NCI-H187 (cell line): Measurements from ENCODE around the gene MYO18A.

ENCODE experiments used
- DNase-seq, 2 experiments: peaks; one replicate each; lab custom pipeline; 2025; lab: John Stamatoyannopoulos, UW

MYO18A gene

GRCh38 chr17:29168079-29168758 lies 12.0 kb downstream of the MYO18A start:
- no peak for DNase-seq

DNA sequence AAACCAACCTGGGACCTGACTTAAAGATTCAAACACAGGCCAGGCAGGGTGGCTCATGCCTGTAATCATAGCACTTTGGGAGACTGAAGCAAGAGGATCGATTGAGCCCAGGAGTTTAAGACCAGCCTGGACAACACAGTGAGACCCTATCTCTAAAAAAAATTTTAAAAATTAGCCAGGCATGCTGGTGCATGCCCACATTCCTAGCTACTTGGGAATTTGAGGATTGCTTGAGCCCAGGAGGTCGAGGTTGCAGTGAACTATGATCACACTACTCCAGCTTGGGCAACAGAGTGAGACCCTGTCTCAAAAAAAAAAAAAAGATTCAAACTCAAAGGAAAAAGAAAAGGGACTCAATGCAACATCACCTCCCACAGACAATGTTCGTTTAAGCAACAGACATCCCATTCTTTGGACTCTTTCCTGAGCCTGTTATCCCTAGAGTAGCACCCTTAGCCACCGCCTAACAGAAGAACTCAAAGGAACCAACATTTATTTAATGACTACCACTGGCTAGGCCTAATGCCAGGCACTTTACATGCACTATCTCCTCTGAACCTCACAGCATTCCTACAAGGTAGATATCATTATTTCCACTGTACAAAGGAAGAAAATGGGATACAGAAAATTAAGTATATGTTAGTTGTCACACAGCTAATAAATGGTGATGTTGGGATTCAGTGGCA lies 12.7 kb downstream of the MYO18A start:
- no peak for DNase-seq

DNA sequence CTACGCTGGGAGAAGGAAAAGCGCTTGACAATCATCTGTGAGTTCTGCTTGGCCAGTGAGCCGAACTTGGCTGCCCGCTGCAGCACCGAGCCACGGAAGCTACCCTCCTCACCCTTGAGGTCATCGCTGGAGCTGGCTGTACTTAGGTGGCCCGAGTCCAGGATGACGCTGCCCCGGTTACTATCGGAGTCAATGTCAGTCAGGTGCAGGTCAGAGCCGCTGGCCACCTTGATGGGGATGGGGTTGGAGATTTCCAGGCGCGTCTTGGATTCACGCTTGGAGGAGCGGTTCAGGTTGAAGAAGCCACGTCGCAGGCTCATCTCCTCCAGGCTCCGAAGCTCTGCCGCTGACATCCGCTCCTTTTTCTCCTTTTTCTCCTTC lies 13.7 kb downstream of the MYO18A start:
- no peak for DNase-seq

GRCh38 chr17:29165800-29166506 lies 14.2 kb downstream of the MYO18A start:
- no peak for DNase-seq

DNA sequence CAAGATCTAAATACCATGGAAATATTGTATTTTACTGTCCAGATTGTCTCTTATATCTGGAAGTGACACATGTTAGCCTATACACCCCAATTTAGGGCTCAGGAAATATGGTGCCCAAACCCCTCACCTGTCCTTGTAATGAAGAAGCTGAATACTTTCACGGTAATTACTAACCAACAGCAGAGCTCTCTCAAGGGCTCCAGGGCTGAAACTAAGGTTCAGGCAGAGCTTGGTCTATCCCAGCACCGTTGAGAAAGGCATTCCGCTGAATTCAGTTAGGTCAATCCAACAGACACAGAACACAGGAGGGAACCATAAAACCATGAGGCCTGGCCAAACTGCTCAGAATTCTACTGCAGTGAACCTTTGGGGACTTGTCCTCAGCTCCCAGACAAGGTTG lies 14.9 kb downstream of the MYO18A start:
- DNase-seq, result no peak

DNA sequence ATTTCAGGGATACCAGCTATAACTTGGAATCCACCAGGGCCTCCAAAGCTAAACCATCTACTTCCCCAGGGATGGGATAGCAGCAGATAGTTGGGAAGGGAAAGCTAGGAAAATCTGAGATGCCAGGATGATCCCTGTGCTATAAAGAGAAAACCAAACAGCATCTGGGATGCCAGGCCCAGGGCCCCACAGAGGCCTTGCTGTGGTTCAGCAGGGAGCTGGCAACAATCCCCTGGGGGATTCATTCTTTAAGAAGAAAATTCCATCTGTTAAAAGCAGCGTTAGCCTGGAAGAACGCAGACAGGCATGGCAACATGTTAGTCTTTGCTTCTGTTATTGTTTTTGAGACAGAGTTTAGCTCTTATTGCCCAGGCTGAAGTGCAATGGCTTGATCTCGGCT lies 16.6 kb downstream of the MYO18A start:
- no peak for DNase-seq

DNA sequence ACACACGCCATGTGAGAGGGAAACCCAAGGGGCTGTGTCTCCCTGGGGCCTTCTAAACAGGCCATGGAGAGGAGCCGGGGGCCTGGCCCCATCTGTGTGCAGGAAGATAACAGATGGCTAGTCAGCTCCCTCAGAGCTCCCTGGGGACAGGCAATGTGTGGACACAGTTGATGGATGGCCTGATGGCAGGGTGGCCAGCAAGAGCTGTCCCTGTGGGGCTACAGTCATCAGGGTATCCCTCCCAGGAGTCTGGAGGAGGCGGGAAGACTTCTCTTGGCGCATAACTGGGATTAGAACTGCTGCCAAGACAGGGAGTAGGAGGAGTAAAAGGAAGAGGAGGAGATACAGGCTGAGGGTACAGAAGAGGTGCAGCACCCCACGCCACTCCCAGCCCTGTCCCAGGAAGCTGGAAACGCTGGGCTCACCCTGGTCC lies 17.3 kb downstream of the MYO18A start:
- DNase-seq, result no peak

DNA sequence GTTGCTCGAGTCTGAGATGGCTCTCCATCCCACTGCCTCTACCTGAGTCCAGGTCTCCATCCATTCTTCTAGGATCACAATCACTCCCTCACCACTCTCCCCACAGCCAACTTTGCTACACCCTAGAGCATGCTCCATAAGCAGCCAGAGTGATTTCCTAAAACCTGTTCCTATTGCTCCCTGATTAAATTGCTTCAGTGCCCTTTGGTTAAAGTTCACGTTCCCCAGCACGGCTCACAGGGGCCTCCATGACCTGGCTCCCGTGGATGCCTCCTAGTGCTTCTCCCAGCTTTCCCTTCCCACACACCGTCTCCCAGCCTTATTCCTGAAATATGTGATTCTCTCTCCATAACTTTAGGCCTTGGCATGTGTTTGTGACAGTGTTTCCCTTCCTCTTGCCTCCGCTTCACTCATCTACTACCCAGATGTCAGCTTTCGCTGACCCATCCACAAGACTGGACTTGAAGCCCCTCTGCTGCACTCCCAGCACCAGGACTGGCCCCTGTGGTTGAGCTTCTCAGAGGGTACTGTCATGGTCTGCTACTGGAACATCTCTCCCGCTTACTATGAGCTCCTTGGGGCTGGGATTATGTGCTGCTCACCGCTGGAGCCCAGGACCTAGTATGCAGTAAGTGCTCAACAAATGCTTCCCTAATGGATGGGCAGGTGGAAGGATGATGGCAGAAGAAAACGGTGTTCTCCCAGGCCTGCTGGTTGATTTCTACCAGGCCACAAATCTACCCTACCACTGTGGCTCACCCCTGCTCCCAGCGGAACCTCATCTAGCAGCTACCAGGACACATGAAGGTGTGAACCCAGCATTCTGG lies 17.9 kb downstream of the MYO18A start:
- no peak for DNase-seq

- no peak for DNase-seq
These were observed 19.9 kb downstream of the MYO18A start for GRCh38 chr17:29160253-29160652.

- DNase-seq, result no peak
These were observed 20.8 kb downstream of the MYO18A start for GRCh38 chr17:29159306-29159860.

DNA sequence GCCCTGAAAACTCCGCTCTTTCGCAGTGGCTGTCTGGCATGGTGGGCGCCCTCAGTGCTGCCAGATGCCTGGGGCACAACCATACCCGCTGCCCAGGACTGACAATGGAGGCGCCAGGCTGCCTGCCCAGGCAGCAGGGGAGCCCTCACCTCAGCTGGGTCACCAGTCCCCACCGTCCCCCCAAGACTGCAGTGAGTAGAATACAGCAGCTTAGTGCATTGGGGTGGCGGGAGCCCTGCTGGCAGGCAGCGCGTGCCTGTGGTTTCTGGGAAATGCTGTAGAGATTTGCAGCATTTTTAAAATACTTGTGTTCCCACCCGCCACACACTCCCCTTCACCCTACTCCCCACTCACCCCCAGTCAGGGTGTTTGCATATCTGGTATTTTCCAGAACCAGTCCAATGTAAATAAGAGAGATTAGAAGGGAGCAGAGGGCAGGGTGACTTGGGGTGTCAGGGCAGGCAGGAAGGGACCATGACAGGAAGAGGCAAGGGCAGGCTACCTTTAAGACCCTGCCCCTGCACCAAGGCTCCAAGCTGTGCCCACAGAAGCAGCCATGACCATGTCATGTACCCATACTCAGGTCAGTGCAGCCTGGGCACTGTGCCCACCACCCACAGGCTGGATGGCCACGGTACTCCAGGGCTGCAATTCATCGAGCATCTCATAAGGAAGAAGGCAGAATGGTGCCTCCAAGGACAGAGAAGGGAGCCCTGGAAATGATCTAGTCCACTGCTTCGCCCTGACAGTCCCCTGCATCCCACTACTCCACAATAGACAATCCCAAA lies 21.5 kb downstream of the MYO18A start:
- DNase-seq, result no peak

DNA sequence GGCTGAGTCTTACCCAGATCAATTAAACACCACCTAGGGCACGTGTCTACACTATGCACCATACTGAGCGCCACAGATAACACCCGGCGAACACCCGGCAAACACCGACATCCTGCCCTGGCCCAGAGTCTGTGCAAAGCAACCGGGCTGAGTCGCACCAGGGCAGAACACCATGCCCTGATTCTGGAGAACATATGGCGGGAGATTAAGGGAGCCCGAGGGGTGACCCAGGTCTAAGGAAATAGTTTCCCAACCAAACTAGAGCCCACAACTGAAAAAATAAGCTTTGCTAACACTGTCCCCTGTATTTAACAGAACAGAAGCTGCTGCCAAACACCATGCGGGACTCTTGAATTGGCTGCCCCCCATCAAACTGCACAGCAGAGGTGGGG lies 22.1 kb downstream of the MYO18A start:
- DNase-seq, result no peak

DNA sequence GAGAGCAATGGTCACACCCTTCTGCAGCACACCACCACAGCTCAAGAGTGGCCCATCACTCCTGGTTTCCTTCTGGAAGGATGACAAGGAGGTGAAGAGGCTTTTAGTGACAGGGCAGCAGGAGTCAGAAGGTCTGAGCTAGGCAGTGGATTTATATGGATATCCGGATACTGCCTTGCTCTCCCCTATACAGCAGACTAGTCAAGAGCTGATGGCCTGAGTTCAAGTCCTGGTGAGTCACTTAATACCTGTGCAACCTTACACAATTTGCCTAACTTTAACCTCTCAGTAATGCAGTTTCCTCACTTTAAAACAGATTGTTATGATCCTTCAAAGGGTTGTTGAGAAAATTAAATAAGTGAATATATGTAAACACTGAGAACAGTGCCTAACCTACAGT lies 22.9 kb downstream of the MYO18A start:
- no peak for DNase-seq

DNA sequence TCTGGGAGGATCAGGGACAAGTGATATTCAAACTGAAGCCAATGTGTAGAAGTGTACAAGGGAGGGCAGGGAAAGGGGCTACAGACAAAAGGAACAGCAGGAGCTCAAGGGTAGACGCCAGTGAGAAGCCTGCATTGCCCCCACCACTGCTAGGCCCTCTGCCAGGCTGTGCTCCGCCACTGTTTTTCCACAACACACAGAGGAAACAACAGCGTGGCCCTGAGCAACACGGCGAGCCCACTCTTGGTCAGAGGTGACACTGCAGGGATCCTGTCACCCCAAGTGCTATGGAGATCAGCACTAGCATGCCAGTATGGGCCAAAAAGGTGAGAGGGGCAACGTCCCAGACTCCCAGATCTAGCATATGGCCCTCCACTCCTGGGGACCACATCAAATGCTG lies 23.4 kb downstream of the MYO18A start:
- no peak for DNase-seq

- DNase-seq, result no peak
These were observed 24.2 kb downstream of the MYO18A start for GRCh38 chr17:29155966-29156338.

GRCh38 chr17:29155227-29155965 lies 24.8 kb downstream of the MYO18A start:
- no peak for DNase-seq

DNA sequence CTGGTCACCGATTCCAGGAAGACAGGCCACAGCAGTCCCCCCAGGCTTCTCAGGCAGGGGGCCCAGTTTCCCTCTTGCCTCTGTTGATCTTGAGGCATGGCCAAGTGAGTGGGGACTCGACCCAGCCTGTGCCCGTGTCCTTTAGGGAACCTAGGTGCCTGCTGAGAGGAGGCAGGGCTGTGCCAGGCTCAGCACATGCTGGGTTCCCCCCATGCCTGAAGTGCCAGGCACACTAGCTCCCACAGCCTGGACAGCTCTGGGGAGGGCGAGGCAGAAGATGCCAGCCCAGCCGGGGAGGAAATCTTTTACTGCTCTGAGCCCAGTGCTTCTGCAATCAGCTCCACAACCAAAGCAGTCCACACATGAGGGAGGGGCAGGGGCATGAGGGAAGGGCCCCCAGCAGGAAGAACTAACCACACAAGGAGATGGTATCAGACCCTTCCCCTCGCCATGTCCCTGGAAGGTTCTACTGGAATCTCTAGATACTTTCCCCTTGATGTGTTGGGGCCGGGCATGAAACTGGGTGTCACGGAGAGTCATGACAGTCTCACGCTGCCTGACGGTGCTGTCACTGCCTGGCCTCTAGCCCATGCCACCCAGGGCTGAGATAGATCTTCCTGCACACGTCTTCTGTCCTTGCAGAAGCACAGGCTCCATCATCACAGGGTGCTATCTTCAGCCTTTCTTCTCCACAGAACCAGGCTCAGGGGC lies 25.5 kb downstream of the MYO18A start:
- no peak for DNase-seq

DNA sequence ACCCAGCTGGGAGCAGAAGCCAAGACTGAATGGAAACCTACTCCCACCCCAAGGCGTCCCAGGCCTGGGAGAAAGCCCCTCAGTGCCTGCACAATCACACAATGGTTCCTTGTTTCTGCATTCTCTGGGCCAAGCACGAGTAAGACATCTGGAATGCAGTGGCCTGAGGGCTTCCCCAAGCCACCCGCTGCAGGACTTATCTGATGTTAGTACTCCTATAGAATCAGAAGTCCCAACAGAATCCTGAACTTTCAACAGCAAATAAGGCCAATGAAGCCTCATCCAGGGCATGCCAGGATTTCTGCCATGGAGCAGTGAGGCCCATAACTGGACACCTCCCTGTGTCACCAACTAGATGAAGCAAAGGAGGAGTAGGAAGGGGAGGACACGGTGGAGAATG lies 28.6 kb downstream of the MYO18A start:
- no peak for DNase-seq

DNA sequence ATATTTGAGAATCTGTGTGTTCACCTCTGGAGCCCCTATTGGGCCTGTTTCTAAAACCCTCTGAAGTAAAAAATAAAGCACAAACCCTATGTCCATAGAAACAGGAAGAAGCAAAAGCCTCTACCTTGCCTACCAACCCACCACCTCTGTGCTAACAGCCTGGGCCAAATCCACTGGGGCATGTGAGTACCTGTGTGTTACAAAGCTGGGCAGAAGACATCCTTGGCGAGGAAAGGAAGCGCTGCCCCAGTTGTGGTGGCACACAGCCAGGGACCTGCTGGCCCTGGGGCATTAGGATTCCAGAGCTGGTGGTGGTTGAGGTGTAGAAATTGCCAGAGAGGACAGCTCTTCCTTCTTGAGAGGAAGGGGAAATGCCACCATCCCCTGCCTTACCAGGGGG lies 30.0 kb downstream of the MYO18A start:
- DNase-seq, result no peak
